ENCODE results near the gene APOBEC3C. TPM values are rescaled to one million over a fixed set of nuclear protein-coding genes. Genes with fewer than 3 reads are reported as not detected.

The APOBEC3C gene
- total RNA-seq, 1 experiment from 2014 or later: 32.1 TPM

- no peak overlapping the region for H4K5ac ChIP-seq (ENCODE audit: insufficient read length, low read depth, low read length)
- peaks cover 13% of the 10 kb centered on the region for H3K27me3 Mint-ChIP-seq (ENCODE audit: low read depth)
- no peak overlapping the region for H3K18ac ChIP-seq (ENCODE audit: insufficient read length, low read depth, low read length)
- H2AK5ac ChIP-seq (ENCODE audit: insufficient read length, low read length): no peak overlapping the region
- no peak overlapping the region for H2BK20ac ChIP-seq (ENCODE audit: low read depth, low read length, poor library complexity, severe bottlenecking)
- no peak overlapping the region for H3K27ac ChIP-seq (ENCODE audit: insufficient read length, low read depth, low read length)
- H3K79me1 ChIP-seq (ENCODE audit: insufficient read depth, low read depth, low read length, poor library complexity, severe bottlenecking): no peaks in the 10 kb centered on the region
- WGBS (ENCODE audit: extremely low coverage, insufficient read length, low lambda C conversion rate): no CpG with 5 or more reads among the region's 8 CpGs
- peak overlapping the region; percentile 80; the same call in 1 of the 2 replicates for H2BK15ac ChIP-seq (ENCODE audit: low read depth, low read length)
- H3K9me3 Mint-ChIP-seq: peaks cover 25 to 28% of the 10 kb centered on the region in 2 experiments
- H3K9me3 ChIP-seq (ENCODE audit: control insufficient read depth, low read depth, low read length): no peaks in the 10 kb centered on the region
- no peak overlapping the region for H2BK5ac ChIP-seq (ENCODE audit: insufficient read length, low read length)
- no peak overlapping the region for H3K9ac ChIP-seq (ENCODE audit: extremely low read depth, insufficient read length, low read length)
- no peak overlapping the region for H3K27ac Mint-ChIP-seq
- no peak overlapping the region for H2BK120ac ChIP-seq (ENCODE audit: low read depth, low read length, poor library complexity, severe bottlenecking)
- no peak overlapping the region for H3K56ac ChIP-seq (ENCODE audit: insufficient read length, low read depth, low read length)
- H3K4me2 ChIP-seq (ENCODE audit: insufficient read depth, insufficient read length, low read length): no peak overlapping the region
- H4K8ac ChIP-seq (replicated peaks; ENCODE audit: insufficient read length, low read depth, low read length): no peak overlapping the region
- no peaks in the 10 kb centered on the region for H3K79me2 ChIP-seq (ENCODE audit: insufficient read depth, low read length)
- H3K4me1 Mint-ChIP-seq: peaks cover 18 to 20% of the 10 kb centered on the region in 2 experiments
- H3K14ac ChIP-seq (ENCODE audit: insufficient read depth, low read length): peak overlapping the region; percentile 57; the same call in 1 of the 2 replicates
- H3K23ac ChIP-seq (ENCODE audit: insufficient read length, low read depth, low read length): no peak overlapping the region
- no peak overlapping the region for H3K4me3 Mint-ChIP-seq
- H3K4me1 ChIP-seq (ENCODE audit: insufficient read depth, low read length): no peaks in the 10 kb centered on the region
- TF ChIP-seq CTCF (conservative IDR thresholded peaks at IDR 0.05): no peak
- no peak overlapping the region for H2AFZ ChIP-seq (ENCODE audit: low read length)
- no peak overlapping the region for H4K91ac ChIP-seq (ENCODE audit: insufficient read length, low read depth, low read length)
- H3K27me3 ChIP-seq (ENCODE audit: insufficient read depth, low read length): no peaks in the 10 kb centered on the region
- no peaks in the 10 kb centered on the region for H4K20me1 ChIP-seq (ENCODE audit: control insufficient read depth, insufficient read depth, insufficient read length)
- H3K23me2 ChIP-seq (ENCODE audit: insufficient read length, low read depth, low read length, poor library complexity, severe bottlenecking): no peaks in the 10 kb centered on the region
- no peak overlapping the region for H2BK12ac ChIP-seq (ENCODE audit: insufficient read length, low read depth, low read length)
- H3K36me3 Mint-ChIP-seq (ENCODE audit: insufficient read depth in 1 of 3, low read depth in 3 of 3): peaks cover 11 to 38% (median 36%) of the 10 kb centered on the region in 3 experiments; a peak in 6 of 7 replicates
- no peak overlapping the region for H3K4ac ChIP-seq (ENCODE audit: low read depth, low read length)
- no peak for DNase-seq
- H3T11ph ChIP-seq (ENCODE audit: low read length): no peak overlapping the region
These were observed 26.7 kb upstream of the APOBEC3C start for GRCh38 chr22:38987171-38987895.
